DMS114 treated with DMSO at 0.1 percent for 48 hours (cell line): ENCODE results near the gene PAK3.
A peak's percentile ranks its signal among the peaks of the same experiment; 100 is the strongest.

Experiments used
- DNase-seq: peaks from one replicate; lab custom pipeline; 2025; ENCODE audit not compliant: unreplicated experiment; lab: John Stamatoyannopoulos, UW

Gene PAK3

GRCh38 chrX:111129921-111130320 is 33.9 kb downstream of the PAK3 start:
- no peak for DNase-seq

GRCh38 chrX:111131572-111131971 is 35.6 kb downstream of the PAK3 start:
- no peak for DNase-seq

- DNase-seq = no peak
Measured at GRCh38 chrX:111133389-111133788, 37.4 kb downstream of the PAK3 start.

GRCh38 chrX:111145878-111146277 is 49.9 kb downstream of the PAK3 start:
- no peak for DNase-seq

- no peak for DNase-seq
Measured at GRCh38 chrX:111151764-111152163, 55.8 kb downstream of the PAK3 start.

GRCh38 chrX:111159232-111159631 is 63.2 kb downstream of the PAK3 start:
- no peak for DNase-seq

GRCh38 chrX:111164728-111165127 is 68.7 kb downstream of the PAK3 start:
- peak; percentile 2 for DNase-seq

- DNase-seq = no peak
Measured at GRCh38 chrX:111165902-111166301, 69.9 kb downstream of the PAK3 start.

- no peak for DNase-seq
Measured at GRCh38 chrX:111167334-111167733, 71.3 kb downstream of the PAK3 start.

GRCh38 chrX:111168314-111168713 is 72.3 kb downstream of the PAK3 start:
- DNase-seq = peak; percentile 36

- DNase-seq = no peak
Measured at GRCh38 chrX:111169141-111169540, 73.2 kb downstream of the PAK3 start.

- no peak for DNase-seq
Measured at GRCh38 chrX:111170017-111170416, 74.0 kb downstream of the PAK3 start.

GRCh38 chrX:111180750-111181240 is 84.8 kb downstream of the PAK3 start:
- DNase-seq = no peak

- no peak for DNase-seq
Measured at GRCh38 chrX:111181951-111182350, 86.0 kb downstream of the PAK3 start.

GRCh38 chrX:111182997-111183396 is 87.0 kb downstream of the PAK3 start:
- DNase-seq = no peak

GRCh38 chrX:111191598-111191997 is 95.6 kb downstream of the PAK3 start:
- DNase-seq = no peak

GRCh38 chrX:111199505-111199904 is 103.5 kb downstream of the PAK3 start:
- DNase-seq = no peak

GRCh38 chrX:111200327-111200726 is 104.3 kb downstream of the PAK3 start:
- no peak for DNase-seq

GRCh38 chrX:111207851-111208250 is 111.9 kb downstream of the PAK3 start:
- DNase-seq = no peak

GRCh38 chrX:111216293-111216801 is 120.4 kb downstream of the PAK3 start:
- no peak for DNase-seq

GRCh38 chrX:111244235-111244750 is 148.3 kb downstream of the PAK3 start:
- DNase-seq = peak; percentile 5

GRCh38 chrX:111254896-111255693 is 159.1 kb downstream of the PAK3 start:
- no peak for DNase-seq
